Measurements from ENCODE around the gene UVSSA.
"Not testable (repeated sequence)": the region's sequence is repeated elsewhere in the genome, so short reads cannot be mapped to it uniquely, and the experiment has no call there.

Gene UVSSA

GRCh38 chr4:1378559-1379231 is 31.7 kb downstream of the UVSSA start:
- no peak for DNase-seq

GRCh38 chr4:1379351-1379781 is 32.4 kb downstream of the UVSSA start:
- DNase-seq, result no peak

- DNase-seq, result no peak
Measured at GRCh38 chr4:1379801-1380331, 32.9 kb downstream of the UVSSA start.

GRCh38 chr4:1380368-1381151 is 33.6 kb downstream of the UVSSA start:
- no peak for DNase-seq

GRCh38 chr4:1381181-1381621 is 34.2 kb downstream of the UVSSA start:
- no peak for DNase-seq

GRCh38 chr4:1381944-1382541 is 35.0 kb downstream of the UVSSA start:
- DNase-seq, result no peak

- no peak for DNase-seq
Measured at GRCh38 chr4:1382776-1383727, 36.0 kb downstream of the UVSSA start.

GRCh38 chr4:1383728-1384591 is 37.0 kb downstream of the UVSSA start:
- DNase-seq, result no peak

- DNase-seq, result no peak
Measured at GRCh38 chr4:1384675-1385372, 37.8 kb downstream of the UVSSA start.

- DNase-seq, result no peak
Measured at GRCh38 chr4:1385373-1386340, 38.6 kb downstream of the UVSSA start.

GRCh38 chr4:1393363-1393762 is 46.4 kb downstream of the UVSSA start:
- DNase-seq, result not testable (repeated sequence)

GRCh38 chr4:1393866-1394265 is 46.9 kb downstream of the UVSSA start:
- no peak for DNase-seq

- DNase-seq, result not testable (repeated sequence)
Measured at GRCh38 chr4:1394554-1395388, 47.8 kb downstream of the UVSSA start.

- DNase-seq, result not testable (repeated sequence)
Measured at GRCh38 chr4:1395389-1395820, 48.4 kb downstream of the UVSSA start.

GRCh38 chr4:1395941-1396805 is 49.2 kb downstream of the UVSSA start:
- no peak for DNase-seq

GRCh38 chr4:1396806-1397455 is 49.9 kb downstream of the UVSSA start:
- DNase-seq, result no peak

Measured in NCI-H2081 (cell line).